IPS DF 4.7 (cell line): ENCODE measurements around the gene RAD23B.
A peak's percentile ranks its signal among the peaks of the same experiment; 100 is the strongest.

ENCODE experiments used
- DNase-seq: peaks from one replicate; pipeline ENCODE4 v3.0.0-alpha.2; 2013; ENCODE audit warnings: low spot score; ENCODE audit errors: extremely low read depth

The RAD23B gene

GRCh38 chr9:107334103-107334776 is 51.2 kb downstream of the RAD23B start:
- no peak for DNase-seq

GRCh38 chr9:107335331-107335730 is 52.3 kb downstream of the RAD23B start:
- no peak for DNase-seq

GRCh38 chr9:107336718-107337360 is 53.8 kb downstream of the RAD23B start:
- DNase-seq = no peak

- no peak for DNase-seq
Observed at GRCh38 chr9:107337676-107338590, 54.9 kb downstream of the RAD23B start.

- DNase-seq = no peak
Observed at GRCh38 chr9:107338911-107339659, 56.0 kb downstream of the RAD23B start.

GRCh38 chr9:107340920-107341632 is 58.0 kb downstream of the RAD23B start:
- peak; percentile 28 for DNase-seq

- DNase-seq = no peak
Observed at GRCh38 chr9:107342476-107343161, 59.5 kb downstream of the RAD23B start.

GRCh38 chr9:107345327-107345726 is 62.2 kb downstream of the RAD23B start:
- no peak for DNase-seq

GRCh38 chr9:107348836-107349235 is 65.8 kb downstream of the RAD23B start:
- DNase-seq = no peak

GRCh38 chr9:107350443-107350842 is 67.4 kb downstream of the RAD23B start:
- no peak for DNase-seq

GRCh38 chr9:107351382-107352045 is 68.4 kb downstream of the RAD23B start:
- DNase-seq = no peak

GRCh38 chr9:107355394-107355793 is 72.3 kb downstream of the RAD23B start:
- no peak for DNase-seq

- no peak for DNase-seq
Observed at GRCh38 chr9:107358986-107359385, 75.9 kb downstream of the RAD23B start.

GRCh38 chr9:107360098-107360497 is 77.0 kb downstream of the RAD23B start:
- DNase-seq = no peak

- DNase-seq = no peak
Observed at GRCh38 chr9:107361816-107362215, 78.7 kb downstream of the RAD23B start.

GRCh38 chr9:107363516-107364152 is 80.6 kb downstream of the RAD23B start:
- no peak for DNase-seq

GRCh38 chr9:107367727-107368502 is 84.8 kb downstream of the RAD23B start:
- no peak for DNase-seq

GRCh38 chr9:107368696-107369095 is 85.6 kb downstream of the RAD23B start:
- DNase-seq = no peak
